Smooth muscle cell of the brain vasculature (primary cell): ENCODE measurements around the gene LTBP2.

ENCODE experiments used
- DNase-seq: peaks from one replicate; pipeline ENCODE4 v3.0.0-alpha.2; 2012; ENCODE audit warnings: low read depth, low spot score

LTBP2 gene

GRCh38 chr14:74613211-74613914, 1.3 kb upstream of the LTBP2 start:
- DNase-seq, result no peak

- no peak for DNase-seq
Measured at GRCh38 chr14:74612350-74613021, 449 bp upstream of the LTBP2 start.

- no peak for DNase-seq
Measured at GRCh38 chr14:74610866-74611649, 979 bp downstream of the LTBP2 start.

GRCh38 chr14:74610199-74610865, 1.7 kb downstream of the LTBP2 start:
- no peak for DNase-seq

GRCh38 chr14:74609721-74610120, 2.3 kb downstream of the LTBP2 start:
- no peak for DNase-seq

- no peak for DNase-seq
Measured at GRCh38 chr14:74608959-74609611, 3.0 kb downstream of the LTBP2 start.

- DNase-seq, result no peak
Measured at GRCh38 chr14:74606727-74607126, 5.3 kb downstream of the LTBP2 start.

GRCh38 chr14:74605531-74606223, 6.4 kb downstream of the LTBP2 start:
- no peak for DNase-seq

- DNase-seq, result no peak
Measured at GRCh38 chr14:74604911-74605310, 7.1 kb downstream of the LTBP2 start.

- no peak for DNase-seq
Measured at GRCh38 chr14:74604157-74604556, 7.9 kb downstream of the LTBP2 start.

- DNase-seq, result no peak
Measured at GRCh38 chr14:74601982-74602381, 10.1 kb downstream of the LTBP2 start.

- DNase-seq, result no peak
Measured at GRCh38 chr14:74599946-74600345, 12.1 kb downstream of the LTBP2 start.

- no peak for DNase-seq
Measured at GRCh38 chr14:74599321-74599761, 12.7 kb downstream of the LTBP2 start.

GRCh38 chr14:74596741-74597450, 15.1 kb downstream of the LTBP2 start:
- DNase-seq, result no peak

GRCh38 chr14:74595006-74595735, 16.9 kb downstream of the LTBP2 start:
- DNase-seq, result no peak

- no peak for DNase-seq
Measured at GRCh38 chr14:74594606-74595005, 17.4 kb downstream of the LTBP2 start.

- DNase-seq, result no peak
Measured at GRCh38 chr14:74594029-74594428, 18.0 kb downstream of the LTBP2 start.

- no peak for DNase-seq
Measured at GRCh38 chr14:74593241-74593953, 18.6 kb downstream of the LTBP2 start.
